ENCODE measurements around the gene GPBP1. TPM values are rescaled to one million over a fixed set of nuclear protein-coding genes. Genes with fewer than 3 reads are reported as not detected.
"Not testable (repeated sequence)": the region's sequence is repeated elsewhere in the genome, so short reads cannot be mapped to it uniquely, and the experiment has no call there.

GPBP1 gene
- total RNA-seq, 2 donors from 2014 or later = 46.5 to 73.8 TPM

- H3K9me3 ChIP-seq = no peaks in the 10 kb centered on the region
- TF ChIP-seq CTCF (IDR thresholded peaks at IDR 0.05) = no peak
- DNase-seq = no peak
- no peaks in the 10 kb centered on the region for H3K4me1 ChIP-seq
- H3K9ac ChIP-seq (ENCODE audit: low read depth in 2 of 2, low read length in 2 of 2) = no peak overlapping the region
- H3K27me3 ChIP-seq = no peaks in the 10 kb centered on the region
- no peak overlapping the region for H3K4me3 ChIP-seq
- H3K27ac ChIP-seq = no peak overlapping the region
- no peaks in the 10 kb centered on the region for H3K36me3 ChIP-seq
- intact Hi-C loops (cut with DNase I) = no loop called here
Observed at GRCh38 chr5:57166276-57166675, 7.6 kb upstream of the GPBP1 start.

- H3K27ac ChIP-seq = no peak overlapping the region
- H3K4me1 ChIP-seq = no peaks in the 10 kb centered on the region
- H3K9ac ChIP-seq (ENCODE audit: low read depth in 2 of 2, low read length in 2 of 2) = no peak overlapping the region
- H3K9me3 ChIP-seq = no peaks in the 10 kb centered on the region
- H3K4me3 ChIP-seq = no peak overlapping the region
- DNase-seq = no peak
- no peaks in the 10 kb centered on the region for H3K27me3 ChIP-seq
- no peaks in the 10 kb centered on the region for H3K36me3 ChIP-seq
- TF ChIP-seq CTCF (IDR thresholded peaks at IDR 0.05) = no peak
- intact Hi-C loops (cut with DNase I) = no loop called here
Observed at GRCh38 chr5:57167201-57167600, 6.7 kb upstream of the GPBP1 start.

- H3K4me3 ChIP-seq; intact Hi-C loops (cut with DNase I); H3K27me3 ChIP-seq; H3K36me3 ChIP-seq; H3K9me3 ChIP-seq; H3K9ac ChIP-seq (ENCODE audit: low read depth in 2 of 2, low read length in 2 of 2); H3K27ac ChIP-seq; H3K4me1 ChIP-seq; DNase-seq: not testable (repeated sequence)
Observed at GRCh38 chr5:57170116-57170515, 3.7 kb upstream of the GPBP1 start.

- Histone ChIP-seq H3K4me3 (peak overlapping the region; percentile 72), H3K9ac (ENCODE audit: low read depth in 2 of 2, low read length in 2 of 2) (peak overlapping the region; percentile 53 to 96), H3K27ac (peak overlapping the region; percentile 100), H3K9me3 (no peaks in the 10 kb centered on the region), H3K27me3 (no peaks in the 10 kb centered on the region), H3K4me1 (no peaks in the 10 kb centered on the region), H3K36me3 (no peaks in the 10 kb centered on the region)
- intact Hi-C loops (cut with DNase I) = no loop called here
- DNase-seq = peak; percentile 31
- TF ChIP-seq CTCF (IDR thresholded peaks at IDR 0.05) = no peak
Observed at GRCh38 chr5:57171816-57172465, 1.9 kb upstream of the GPBP1 start.

- Histone ChIP-seq H3K9ac (ENCODE audit: low read depth in 2 of 2, low read length in 2 of 2) (peak overlapping the region; percentile 92 to 96), H3K4me3 (peak overlapping the region; percentile 72), H3K36me3 (no peaks in the 10 kb centered on the region), H3K4me1 (no peaks in the 10 kb centered on the region), H3K27me3 (no peaks in the 10 kb centered on the region), H3K9me3 (no peaks in the 10 kb centered on the region), H3K27ac (peak overlapping the region; percentile 100)
- DNase-seq = peak; percentile 56
- intact Hi-C loops (cut with DNase I) = no loop called here
- TF ChIP-seq CTCF (IDR thresholded peaks at IDR 0.05) = no peak
Observed at GRCh38 chr5:57172466-57173318, 1.2 kb upstream of the GPBP1 start.
